Superior temporal gyrus (tissue), 1 donor: ENCODE measurements around the gene PRDM10.
"Not testable (repeated sequence)": the region's sequence is repeated elsewhere in the genome, so short reads cannot be mapped to it uniquely, and the experiment has no call there.

Experiments used
- DNase-seq: peaks from one replicate; pipeline ENCODE4 v3.0.0-alpha.2; 2016; ENCODE audit errors: extremely low spot score

The PRDM10 gene

GRCh38 chr11:130002352-130002845, at the start of gene PRDM10:
TSS of gene PRDM10 (minus strand) at chr11:130002835. CDS start at chr11:129960964, 41,871 bp downstream.
- no peak for DNase-seq

DNA sequence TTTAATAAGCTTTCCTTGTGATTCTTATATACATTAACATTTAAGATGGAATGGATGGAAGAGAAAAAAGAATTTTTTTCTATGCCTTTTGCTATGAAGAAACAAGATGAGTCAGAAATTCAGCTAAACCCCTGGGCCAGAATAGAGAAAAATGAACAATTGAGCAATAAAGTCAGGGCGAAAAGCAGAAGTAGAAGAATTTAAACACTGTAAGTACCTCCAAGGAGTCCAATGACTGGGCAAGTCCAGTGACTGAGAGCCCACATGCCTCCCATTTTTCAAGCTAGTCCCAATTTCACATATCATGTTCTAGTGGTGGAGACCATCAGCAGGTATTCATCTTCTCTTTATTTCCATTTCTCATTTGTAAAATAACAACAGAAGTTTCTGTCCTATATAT, 48.4 kb upstream of the PRDM10 start:
- no peak for DNase-seq

DNA sequence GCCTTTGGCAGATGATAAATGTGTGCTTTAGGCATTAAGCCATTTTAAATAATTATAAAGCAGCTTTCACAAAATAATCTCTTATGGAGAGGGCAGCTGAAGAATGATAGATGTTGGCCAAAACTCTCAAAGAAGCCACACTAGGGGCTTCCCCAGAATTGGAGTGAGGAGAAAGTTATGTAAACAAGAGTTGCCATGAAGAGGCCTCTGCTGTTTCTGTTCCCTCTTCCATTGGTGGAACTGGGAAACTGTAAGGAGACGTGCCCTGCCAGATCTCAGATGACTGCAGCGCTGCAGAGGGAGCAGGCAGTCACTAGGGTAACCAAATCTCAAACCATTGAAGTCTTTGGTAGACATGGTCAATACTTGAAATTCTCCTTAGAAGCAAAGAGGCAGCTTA, 47.6 kb upstream of the PRDM10 start:
- no peak for DNase-seq

DNA sequence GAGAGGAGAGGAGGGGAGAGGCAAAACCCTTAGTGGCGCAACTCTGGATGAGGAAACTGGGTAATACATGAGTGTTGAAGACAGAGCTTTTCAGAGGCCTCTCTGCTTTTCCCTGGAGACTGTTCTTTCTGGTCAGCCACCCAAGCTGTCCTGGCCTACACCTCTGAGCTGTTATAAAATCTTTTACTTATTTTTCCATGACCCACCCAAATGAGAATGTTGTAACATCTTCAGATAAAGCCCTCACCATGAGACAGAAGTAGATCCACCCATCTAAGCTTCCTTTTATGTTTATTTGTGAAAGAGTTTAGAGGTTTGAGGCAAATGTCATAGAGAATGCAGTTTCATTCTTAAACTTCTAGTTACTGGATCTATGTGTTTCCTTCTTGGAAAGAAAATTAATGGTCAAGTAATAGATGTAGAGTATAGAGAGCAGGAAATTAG, 46.7 kb upstream of the PRDM10 start:
- no peak for DNase-seq

GRCh38 chr11:130047141-130047540, 44.5 kb upstream of the PRDM10 start:
- no peak for DNase-seq

GRCh38 chr11:130043575-130043974, 40.9 kb upstream of the PRDM10 start:
- no peak for DNase-seq

GRCh38 chr11:130042093-130042591, 39.5 kb upstream of the PRDM10 start:
- DNase-seq = no peak

GRCh38 chr11:130040281-130040940, 37.8 kb upstream of the PRDM10 start:
- no peak for DNase-seq

DNA sequence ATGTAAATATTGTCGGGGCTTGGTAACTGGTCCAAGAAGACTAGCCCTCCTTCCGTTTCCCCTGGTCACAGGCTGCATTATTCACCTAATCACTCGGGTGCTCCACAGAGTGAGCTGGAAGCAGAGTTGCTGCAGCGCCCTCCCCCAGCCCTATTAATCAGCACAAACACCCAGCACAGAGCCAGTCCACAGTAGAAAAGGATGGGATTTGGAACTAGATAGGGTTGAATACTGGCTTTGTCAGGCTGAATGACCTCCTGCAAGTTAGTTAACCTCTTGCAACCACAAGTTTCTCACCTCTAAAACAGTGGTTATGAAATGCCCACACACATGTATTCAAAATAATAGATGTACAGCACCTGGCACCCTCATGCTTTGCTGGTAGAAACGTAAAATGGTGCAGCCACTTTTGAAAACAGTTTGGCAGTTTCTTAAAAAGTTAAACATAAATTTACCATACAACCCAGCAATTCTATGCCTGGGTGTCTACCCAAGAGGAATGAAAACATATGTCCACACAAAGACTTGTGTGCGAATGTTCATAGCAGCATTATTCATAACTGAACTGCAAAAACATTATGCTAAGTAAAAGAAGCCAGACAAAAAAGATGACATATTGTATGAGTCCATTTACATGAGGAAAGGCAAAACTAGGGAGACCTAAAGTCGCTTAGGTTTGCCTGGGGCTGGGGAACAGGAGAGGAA, 35.4 kb upstream of the PRDM10 start:
- DNase-seq = peak; percentile 56

GRCh38 chr11:130037058-130037457, 34.4 kb upstream of the PRDM10 start:
- no peak for DNase-seq

DNA sequence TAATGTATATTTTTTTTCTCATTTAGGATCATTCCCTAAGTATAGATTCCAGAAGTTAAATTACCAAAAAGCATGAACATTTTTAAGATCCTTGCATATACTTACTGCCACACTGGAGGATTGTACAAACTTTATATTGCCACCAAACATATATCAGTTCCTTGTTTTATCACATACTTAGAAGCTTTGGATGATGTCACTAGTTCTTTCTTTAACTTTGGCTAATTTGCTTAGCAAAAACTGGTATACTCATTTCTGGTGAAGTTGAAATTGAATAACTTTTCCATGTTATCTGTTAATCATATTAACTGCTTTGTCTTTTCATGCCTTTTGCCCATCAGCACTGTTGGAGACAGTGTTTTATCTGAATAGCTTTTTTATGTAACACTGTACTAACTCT, 31.6 kb upstream of the PRDM10 start:
- no peak for DNase-seq

GRCh38 chr11:130032931-130033330, 30.3 kb upstream of the PRDM10 start:
- no peak for DNase-seq

GRCh38 chr11:130031945-130032344, 29.3 kb upstream of the PRDM10 start:
- no peak for DNase-seq

DNA sequence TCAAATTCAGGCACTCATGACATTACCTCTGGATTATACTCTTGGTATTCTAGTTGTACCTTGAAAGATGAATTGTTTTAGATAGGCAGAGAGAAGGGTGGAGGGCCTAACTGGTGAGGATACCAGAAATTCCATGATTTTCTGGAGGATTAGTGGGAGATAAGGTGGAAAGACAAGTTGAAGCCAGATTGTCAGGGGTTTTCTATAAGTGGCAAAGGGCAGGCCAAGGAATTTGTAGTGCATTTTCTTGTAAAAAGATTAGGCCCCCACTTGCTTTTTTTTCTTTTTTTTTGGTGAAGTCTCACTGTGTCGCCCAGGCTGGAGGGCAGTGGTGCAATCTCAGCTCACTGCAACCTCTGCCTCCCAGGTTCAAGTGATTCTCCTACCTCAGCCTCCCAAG, 28.4 kb upstream of the PRDM10 start:
- no peak for DNase-seq

DNA sequence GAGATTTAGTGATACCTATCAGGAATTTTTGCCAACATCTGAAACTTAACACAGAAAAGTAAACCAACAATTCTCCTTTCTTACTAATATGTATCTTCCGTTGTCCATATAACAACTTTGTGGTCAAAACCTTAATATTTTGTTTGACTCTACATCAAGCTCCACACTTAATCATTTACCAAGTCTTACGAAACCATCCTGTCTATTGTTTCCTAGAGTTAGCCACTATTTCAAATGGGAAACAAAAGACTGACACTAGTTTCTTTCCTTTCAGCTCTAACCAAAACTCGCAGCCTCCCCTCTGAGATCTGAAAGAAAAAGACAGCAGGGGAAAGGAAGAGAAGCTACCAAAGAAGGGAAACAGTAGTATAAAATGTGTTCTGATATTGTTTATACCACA, 26.5 kb upstream of the PRDM10 start:
- no peak for DNase-seq

- DNase-seq = no peak
These were observed 22.7 kb upstream of the PRDM10 start for GRCh38 chr11:130025371-130025770.

- no peak for DNase-seq
These were observed 21.7 kb upstream of the PRDM10 start for GRCh38 chr11:130024361-130024760.

- DNase-seq = no peak
These were observed 20.6 kb upstream of the PRDM10 start for GRCh38 chr11:130023204-130023603.

- no peak for DNase-seq
These were observed 20.2 kb upstream of the PRDM10 start for GRCh38 chr11:130022799-130023198.

GRCh38 chr11:130021606-130022005, 19.0 kb upstream of the PRDM10 start:
- not testable (repeated sequence) for DNase-seq

DNA sequence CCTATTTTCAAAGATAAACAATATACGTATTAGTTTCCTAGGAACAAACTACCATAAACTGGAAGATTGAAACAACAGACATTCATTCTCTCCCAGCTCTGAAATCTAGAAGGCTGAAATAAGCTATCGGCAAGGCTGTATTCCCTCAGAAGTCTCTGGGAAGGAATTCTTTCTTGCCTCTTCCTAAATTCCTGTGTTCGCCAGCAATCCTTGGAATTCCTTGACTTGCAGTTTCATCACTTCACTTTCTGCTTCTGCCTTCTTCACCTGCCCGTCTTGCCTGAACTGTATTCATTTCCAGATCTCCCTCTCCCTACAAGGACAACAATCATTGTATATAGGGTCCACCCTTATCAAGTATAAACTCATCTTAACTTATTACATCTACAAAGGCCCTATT, 17.7 kb upstream of the PRDM10 start:
- no peak for DNase-seq

DNA sequence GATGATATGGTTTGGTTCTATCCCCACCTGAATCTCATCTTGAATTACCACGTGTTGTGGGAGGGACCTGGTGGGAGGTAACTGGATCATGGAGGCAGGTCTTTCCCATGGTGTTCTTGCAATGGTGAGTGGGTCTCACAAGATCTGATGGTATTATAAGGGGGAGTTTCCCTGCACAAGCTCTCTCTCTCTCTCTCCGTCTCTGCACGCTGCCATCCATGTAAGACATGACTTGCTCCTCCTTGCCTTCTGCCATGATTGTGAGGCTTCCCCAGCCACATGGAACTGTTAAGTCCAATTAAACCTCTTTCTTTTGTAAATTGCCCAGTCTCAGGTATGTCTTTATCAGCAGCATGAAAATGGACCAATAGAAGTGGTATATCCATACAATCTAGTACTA, 13.2 kb upstream of the PRDM10 start:
- not testable (repeated sequence) for DNase-seq

GRCh38 chr11:130008326-130008725, 5.7 kb upstream of the PRDM10 start:
- DNase-seq = no peak
